Measurements from ENCODE around the gene PPP1R13L.

DNA sequence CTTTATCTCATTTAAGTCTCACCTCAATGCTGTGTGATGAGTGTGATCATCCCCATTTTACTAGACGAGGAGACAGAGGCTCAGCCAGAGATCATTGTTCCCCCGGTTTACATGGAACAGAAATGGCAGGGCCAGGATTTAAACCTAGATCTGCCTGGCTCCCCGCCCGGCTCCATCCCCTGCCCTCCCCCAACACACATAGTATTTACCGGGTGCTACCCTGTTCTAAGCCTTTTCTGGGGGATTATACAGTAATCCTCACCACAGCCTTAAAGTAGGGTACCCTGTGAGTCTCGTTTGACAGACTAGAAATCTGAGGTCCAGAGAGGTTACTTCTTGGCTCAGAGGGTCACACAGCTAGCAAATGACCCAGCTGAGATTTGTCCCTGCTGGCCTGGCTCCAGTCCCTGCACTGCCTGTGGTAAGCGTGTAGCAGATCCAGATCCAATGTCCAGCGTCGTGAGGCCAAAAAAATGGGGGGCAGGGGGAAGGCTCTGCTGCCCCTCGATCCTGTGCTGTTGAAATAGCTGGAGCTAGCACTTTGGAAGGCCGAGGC lies 68.1 kb downstream of the PPP1R13L start:
- no peak for TF ChIP-seq POLR2A (IDR thresholded peaks at IDR 0.05; ENCODE audit: low read length)
- no peak for TF ChIP-seq GATA1 (IDR thresholded peaks at IDR 0.05; ENCODE audit: low read depth, low read length)

All from erythroblast (primary cell).